Keratinocyte (primary cell): ENCODE measurements around the gene FPR3. TPM values are rescaled to one million over a fixed set of nuclear protein-coding genes. Genes with fewer than 3 reads are reported as not detected.
A peak's percentile ranks its signal among the peaks of the same experiment; 100 is the strongest.

ENCODE experiments used
- DNase-seq: peaks from one replicate; pipeline ENCODE4 v3.0.0-alpha.2; 2011; ENCODE audit warnings: low read depth, missing footprints, low spot score
- FAIRE-seq: peaks from 2 replicates; lab custom pipeline; 2011; peaks lifted over from hg19 to GRCh38; lab: Jason Lieb, UNC
- H2AFZ ChIP-seq: 2 replicates; pipeline ENCODE4 v1.6.0; 2012; ENCODE audit warnings: low read length, control low read depth, inconsistent platforms; ENCODE audit not compliant: control insufficient read depth
- H3K27ac ChIP-seq: 2 replicates; pipeline ENCODE4 v1.5.1; 2011; ENCODE audit warnings: low read length; ENCODE audit not compliant: control insufficient read depth, insufficient read depth
- H3K27me3 ChIP-seq: 3 replicates; pipeline ENCODE4 v1.6.0; 2011; ENCODE audit warnings: low read length; ENCODE audit not compliant: control insufficient read depth, insufficient read depth; ENCODE audit errors: extremely low read depth
- H3K36me3 ChIP-seq, 2 experiments: 2 replicates in 1 of 2; 3 replicates in 1 of 2; pipeline ENCODE4 v1.5.1; 2011; ENCODE audit warnings: low read length in 2 of 2, mild to moderate bottlenecking in 1 of 2; ENCODE audit not compliant: control insufficient read depth in 2 of 2, insufficient read depth in 2 of 2; ENCODE audit errors: extremely low read depth in 1 of 2
- H3K4me1 ChIP-seq: 3 replicates; pipeline ENCODE4 v1.5.1; 2011; ENCODE audit warnings: low read length; ENCODE audit not compliant: control insufficient read depth, insufficient read depth; ENCODE audit errors: extremely low read depth
- H3K4me2 ChIP-seq: 3 replicates; pipeline ENCODE4 v1.6.0; 2011; ENCODE audit warnings: low read depth, low read length; ENCODE audit not compliant: control insufficient read depth, insufficient read depth; ENCODE audit errors: extremely low read depth
- H3K4me3 ChIP-seq, 3 experiments: fragments of 200-600 bp in 1 of 3; sonication (generic) in 1 of 3; 2 replicates in 2 of 3; 3 replicates in 1 of 3; pipeline ENCODE4 v1.5.1; 2011 to 2016; ENCODE audit warnings: low read length in 3 of 3, mild to moderate bottlenecking in 3 of 3, control low read depth in 2 of 3, inconsistent platforms in 1 of 3, low read depth in 1 of 3, mixed read lengths in 1 of 3, mixed run types in 1 of 3, moderate library complexity in 1 of 3; ENCODE audit not compliant: control insufficient read depth in 2 of 3, insufficient read depth in 2 of 3; ENCODE audit errors: extremely low read depth in 1 of 3
- H3K79me2 ChIP-seq: 2 replicates; pipeline ENCODE4 v1.6.0; 2012; ENCODE audit warnings: low read length; ENCODE audit not compliant: control insufficient read depth, insufficient read depth
- H3K9ac ChIP-seq: 3 replicates; pipeline ENCODE4 v1.6.0; 2011; ENCODE audit warnings: low read length; ENCODE audit not compliant: control insufficient read depth, insufficient read depth; ENCODE audit errors: extremely low read depth
- H3K9me1 ChIP-seq: 3 replicates; pipeline ENCODE4 v1.6.0; 2011; ENCODE audit warnings: low read length; ENCODE audit not compliant: control insufficient read depth, insufficient read depth; ENCODE audit errors: extremely low read depth
- H3K9me3 ChIP-seq: 2 replicates; pipeline ENCODE4 v1.5.1; 2012; ENCODE audit warnings: low read depth, low read length; ENCODE audit not compliant: control insufficient read depth
- H4K20me1 ChIP-seq: 3 replicates; pipeline ENCODE4 v1.6.0; 2011; ENCODE audit warnings: low read length; ENCODE audit not compliant: control insufficient read depth, insufficient read depth; ENCODE audit errors: extremely low read depth
- EZH2 ChIP-seq: IDR thresholded peaks from one replicate; pipeline ENCODE4 v1.6.1; 2012; ENCODE audit warnings: inconsistent platforms, mild to moderate bottlenecking, low read length, moderate library complexity
- dilution Hi-C: fragments of 300-500 bp; cut with MboI; formaldehyde crosslinking; loops from one replicate; pipeline ENCODE4 v1.7.0; 2020; ENCODE audit warnings: low sequenced_read_pairs; ENCODE audit not compliant: extremely low pct_ligation_motif_present
- polyA plus RNA-seq, 5 experiments: library from polyadenylated mRNA; depleted of rRNA in 3 of 5; stranded (reverse) in 3 of 5; stranded (forward) in 1 of 5; unstranded in 1 of 5; fragments of >200 nt; gene quantifications; 1 replicate in 1 of 5; 2 replicates in 3 of 5; 3 replicates in 1 of 5; pipeline versions ENCODE4 v1.2.1 to v1.2.3, GENCODE V29; 2011 to 2012; ENCODE audit warnings: missing spikeins in 2 of 5, low read depth in 1 of 5, low replicate concordance in 1 of 5
- TF ChIP-seq, protein P1 (sequence below), 3 experiments: IDR thresholded peaks in 1 of 3; conservative IDR thresholded peaks in 1 of 3; optimal IDR thresholded peaks in 1 of 3; 2 replicates in 2 of 3; 3 replicates in 1 of 3; pipeline versions ENCODE3 to v1.5.1; 2011; ENCODE audit warnings: low read length in 3 of 3, mild to moderate bottlenecking in 3 of 3, moderate library complexity in 2 of 3, control low read depth in 1 of 3, inconsistent platforms in 1 of 3; ENCODE audit not compliant: insufficient read depth in 2 of 3; ENCODE audit errors: extremely low read depth in 1 of 3

FPR3 gene
- polyA plus RNA-seq, 1 donor (not counting 4 experiments of a cell fraction or from before 2014, with no cell fraction given), result not detected

DNA sequence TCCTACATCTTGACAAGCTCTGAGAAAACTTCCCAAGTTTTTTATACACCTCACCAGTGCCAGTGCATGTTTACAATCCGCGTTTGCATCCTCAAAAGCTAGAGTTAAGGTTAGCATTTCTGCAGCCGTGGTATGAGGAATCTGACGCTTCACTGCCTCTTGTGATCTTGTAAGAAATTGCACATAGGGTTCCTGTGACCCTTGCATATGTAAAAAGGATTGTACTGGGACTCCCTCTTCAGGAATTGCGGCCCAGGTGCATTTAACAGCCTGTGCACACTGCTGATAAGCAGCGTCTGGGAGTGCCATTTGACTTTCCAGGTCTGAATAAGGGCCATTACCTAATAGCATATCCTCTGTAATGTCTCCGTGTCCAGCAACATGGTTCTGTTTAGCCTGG lies 15.3 kb downstream of the FPR3 start:
- Histone ChIP-seq H3K9me1 (no peaks in the 10 kb centered on the region), H3K27me3 (no peaks in the 10 kb centered on the region), H3K9ac (no peak overlapping the region), H3K4me2 (no peak overlapping the region), H3K4me3 (no peak overlapping the region), H3K79me2 (no peaks in the 10 kb centered on the region), H2AFZ (no peak overlapping the region), H3K36me3 (no peaks in the 10 kb centered on the region), H3K27ac (no peak overlapping the region), H3K4me1 (peaks cover 17% of the 10 kb centered on the region), H3K9me3 (no peaks in the 10 kb centered on the region), H4K20me1 (no peaks in the 10 kb centered on the region)
- DNase-seq, result no peak
- FAIRE-seq, result no peak
- dilution Hi-C loops, result no loop called here
- TF ChIP-seq, protein P1, sequence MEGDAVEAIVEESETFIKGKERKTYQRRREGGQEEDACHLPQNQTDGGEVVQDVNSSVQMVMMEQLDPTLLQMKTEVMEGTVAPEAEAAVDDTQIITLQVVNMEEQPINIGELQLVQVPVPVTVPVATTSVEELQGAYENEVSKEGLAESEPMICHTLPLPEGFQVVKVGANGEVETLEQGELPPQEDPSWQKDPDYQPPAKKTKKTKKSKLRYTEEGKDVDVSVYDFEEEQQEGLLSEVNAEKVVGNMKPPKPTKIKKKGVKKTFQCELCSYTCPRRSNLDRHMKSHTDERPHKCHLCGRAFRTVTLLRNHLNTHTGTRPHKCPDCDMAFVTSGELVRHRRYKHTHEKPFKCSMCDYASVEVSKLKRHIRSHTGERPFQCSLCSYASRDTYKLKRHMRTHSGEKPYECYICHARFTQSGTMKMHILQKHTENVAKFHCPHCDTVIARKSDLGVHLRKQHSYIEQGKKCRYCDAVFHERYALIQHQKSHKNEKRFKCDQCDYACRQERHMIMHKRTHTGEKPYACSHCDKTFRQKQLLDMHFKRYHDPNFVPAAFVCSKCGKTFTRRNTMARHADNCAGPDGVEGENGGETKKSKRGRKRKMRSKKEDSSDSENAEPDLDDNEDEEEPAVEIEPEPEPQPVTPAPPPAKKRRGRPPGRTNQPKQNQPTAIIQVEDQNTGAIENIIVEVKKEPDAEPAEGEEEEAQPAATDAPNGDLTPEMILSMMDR (optimal IDR thresholded peaks at IDR 0.05 in 1 of 3, IDR thresholded peaks at IDR 0.05 in 1 of 3, conservative IDR thresholded peaks at IDR 0.05 in 1 of 3; ENCODE audit: extremely low read depth in 1 of 3, insufficient read depth in 2 of 3, low read length in 3 of 3), result peak; percentile 3 to 31 (median 10)
- no peak for TF ChIP-seq EZH2

DNA sequence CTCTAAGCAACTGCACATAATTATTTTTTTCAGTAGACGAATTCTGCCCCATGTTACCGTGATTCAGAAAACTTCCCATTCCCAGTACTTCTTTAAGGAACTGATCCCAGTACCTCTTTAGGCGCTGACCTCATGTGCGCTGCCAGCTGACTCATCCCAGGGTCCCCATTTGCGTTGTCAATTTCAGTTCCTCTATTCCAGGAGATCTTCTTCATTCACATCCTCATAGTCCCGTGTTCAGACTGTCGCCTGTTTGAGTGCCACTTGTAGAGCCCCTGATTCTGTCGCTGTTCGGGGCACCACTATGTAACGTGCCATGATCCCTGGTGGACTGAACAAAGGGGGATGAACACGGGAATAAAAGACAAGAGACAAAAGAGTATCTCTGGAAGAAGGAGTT lies 16.4 kb downstream of the FPR3 start:
- dilution Hi-C loops, result no loop called here
- H4K20me1 ChIP-seq, result no peaks in the 10 kb centered on the region
- no peaks in the 10 kb centered on the region for H3K79me2 ChIP-seq
- H3K4me1 ChIP-seq, result peaks cover 17% of the 10 kb centered on the region
- no peak overlapping the region for H3K4me2 ChIP-seq
- no peaks in the 10 kb centered on the region for H3K36me3 ChIP-seq
- no peak overlapping the region for H3K9ac ChIP-seq
- TF ChIP-seq, protein P1 (optimal IDR thresholded peaks at IDR 0.05 in 1 of 3, IDR thresholded peaks at IDR 0.05 in 1 of 3, conservative IDR thresholded peaks at IDR 0.05 in 1 of 3; ENCODE audit: extremely low read depth in 1 of 3, insufficient read depth in 2 of 3, low read length in 3 of 3), result no peak
- no peak for TF ChIP-seq EZH2
- no peak overlapping the region for H3K27ac ChIP-seq
- H2AFZ ChIP-seq, result no peak overlapping the region
- no peaks in the 10 kb centered on the region for H3K9me1 ChIP-seq
- no peak overlapping the region for H3K4me3 ChIP-seq
- FAIRE-seq (no peak), DNase-seq (no peak)
- no peaks in the 10 kb centered on the region for H3K27me3 ChIP-seq
- no peaks in the 10 kb centered on the region for H3K9me3 ChIP-seq
